Measurements from ENCODE around the gene BPI. TPM values are rescaled to one million over a fixed set of nuclear protein-coding genes. Genes with fewer than 3 reads are reported as not detected.
"Not testable (repeated sequence)": the region's sequence is repeated elsewhere in the genome, so short reads cannot be mapped to it uniquely, and the experiment has no call there.

Gene BPI
- total RNA-seq, 2 experiments from 2014 or later = not detected

GRCh38 chr20:38269040-38269439 is 34.9 kb upstream of the BPI start:
- Mint-ChIP-seq H3K4me3 (no peak overlapping the region), H3K36me3 (ENCODE audit: low read depth) (no peaks in the 10 kb centered on the region), H3K9me3 (no peaks in the 10 kb centered on the region), H3K27me3 (peaks cover 17% of the 10 kb centered on the region), H3K27ac (no peak overlapping the region), H3K4me1 (no peaks in the 10 kb centered on the region)
- CTCF ChIA-PET = no interaction called here
- no peak for DNase-seq
- POLR2A ChIA-PET = no interaction called here

- POLR2A ChIA-PET = no interaction called here
- Mint-ChIP-seq H3K27ac (no peak overlapping the region), H3K9me3 (no peaks in the 10 kb centered on the region), H3K4me3 (no peak overlapping the region), H3K36me3 (ENCODE audit: low read depth) (no peaks in the 10 kb centered on the region), H3K27me3 (peaks cover 16% of the 10 kb centered on the region), H3K4me1 (no peaks in the 10 kb centered on the region)
- DNase-seq = no peak
- CTCF ChIA-PET = no interaction called here
Measured at GRCh38 chr20:38269715-38270114, 34.2 kb upstream of the BPI start.

GRCh38 chr20:38270869-38271605 is 32.9 kb upstream of the BPI start:
- ChIA-PET CTCF (no interaction called here), POLR2A (no interaction called here)
- Mint-ChIP-seq H3K27me3 (peaks cover 9% of the 10 kb centered on the region), H3K4me3 (no peak overlapping the region), H3K9me3 (no peaks in the 10 kb centered on the region), H3K27ac (no peak overlapping the region), H3K36me3 (ENCODE audit: low read depth) (no peaks in the 10 kb centered on the region), H3K4me1 (no peaks in the 10 kb centered on the region)
- no peak for DNase-seq

- POLR2A ChIA-PET = no interaction called here
- no peak overlapping the region for H3K27ac Mint-ChIP-seq
- no peaks in the 10 kb centered on the region for H3K4me1 Mint-ChIP-seq
- no peaks in the 10 kb centered on the region for H3K9me3 Mint-ChIP-seq
- H3K36me3 Mint-ChIP-seq (ENCODE audit: low read depth) = no peaks in the 10 kb centered on the region
- H3K4me3 Mint-ChIP-seq = no peak overlapping the region
- CTCF ChIA-PET = no interaction called here
- no peak for DNase-seq
- H3K27me3 Mint-ChIP-seq = peaks cover 9% of the 10 kb centered on the region
Measured at GRCh38 chr20:38271608-38272120, 32.3 kb upstream of the BPI start.

- Mint-ChIP-seq H3K4me3 (no peak overlapping the region), H3K36me3 (ENCODE audit: low read depth) (no peaks in the 10 kb centered on the region)
- POLR2A ChIA-PET = no interaction called here
Measured at GRCh38 chr20:38272398-38272797, 31.6 kb upstream of the BPI start.

GRCh38 chr20:38272961-38273360 is 31.0 kb upstream of the BPI start:
- H3K27ac Mint-ChIP-seq = no peak overlapping the region
- no peaks in the 10 kb centered on the region for H3K4me1 Mint-ChIP-seq
- no peaks in the 10 kb centered on the region for H3K36me3 Mint-ChIP-seq (ENCODE audit: low read depth)
- H3K9me3 Mint-ChIP-seq = no peaks in the 10 kb centered on the region
- DNase-seq = no peak
- H3K4me3 Mint-ChIP-seq = no peak overlapping the region
- H3K27me3 Mint-ChIP-seq = peaks cover 9% of the 10 kb centered on the region
- POLR2A ChIA-PET = no interaction called here
- CTCF ChIA-PET = interaction anchor here (0.8 to 1.1 kb wide), 2 partner anchors 11 to 52 kb away, joined by 3 read pairs; no protein-coding TSS in a partner anchor

More at GRCh38 chr20:38272398-38272797, 31.6 kb upstream of the BPI start:
- no peaks in the 10 kb centered on the region for H3K9me3 Mint-ChIP-seq
- no peak for DNase-seq
- peaks cover 9% of the 10 kb centered on the region for H3K27me3 Mint-ChIP-seq
- no peaks in the 10 kb centered on the region for H3K4me1 Mint-ChIP-seq
- CTCF ChIA-PET = interaction anchor here (0.8 kb wide), 1 partner anchor 10 kb away, joined by 3 read pairs; no protein-coding TSS in a partner anchor
- no peak overlapping the region for H3K27ac Mint-ChIP-seq

GRCh38 chr20:38275815-38276550 is 28.0 kb upstream of the BPI start:
- CTCF ChIA-PET = interaction anchor here (1.1 kb wide), 1 partner anchor 55 kb away, joined by 3 read pairs; no protein-coding TSS in a partner anchor
- no peak for DNase-seq
- Mint-ChIP-seq H3K9me3 (no peaks in the 10 kb centered on the region), H3K4me3 (no peak overlapping the region), H3K4me1 (no peaks in the 10 kb centered on the region), H3K36me3 (ENCODE audit: low read depth) (no peaks in the 10 kb centered on the region), H3K27me3 (peaks cover 6% of the 10 kb centered on the region), H3K27ac (no peak overlapping the region)
- POLR2A ChIA-PET = interaction anchor here (0.7 kb wide), 1 partner anchor 478 kb away, joined by 3 read pairs; no protein-coding TSS in a partner anchor

- DNase-seq = no peak
- Mint-ChIP-seq H3K4me1 (no peaks in the 10 kb centered on the region), H3K4me3 (no peak overlapping the region), H3K36me3 (ENCODE audit: low read depth) (no peaks in the 10 kb centered on the region), H3K27ac (no peak overlapping the region), H3K27me3 (peaks cover 5% of the 10 kb centered on the region), H3K9me3 (no peaks in the 10 kb centered on the region)
- CTCF ChIA-PET = no interaction called here
- POLR2A ChIA-PET = no interaction called here
Measured at GRCh38 chr20:38277285-38277684, 26.7 kb upstream of the BPI start.

GRCh38 chr20:38277691-38278090 is 26.3 kb upstream of the BPI start:
- CTCF ChIA-PET = no interaction called here

GRCh38 chr20:38278131-38278530 is 25.8 kb upstream of the BPI start:
- Mint-ChIP-seq H3K36me3 (ENCODE audit: low read depth) (no peaks in the 10 kb centered on the region), H3K9me3 (no peaks in the 10 kb centered on the region), H3K4me1 (no peaks in the 10 kb centered on the region), H3K4me3 (no peak overlapping the region), H3K27me3 (peaks cover 2% of the 10 kb centered on the region), H3K27ac (no peak overlapping the region)
- ChIA-PET POLR2A (no interaction called here), CTCF (no interaction called here)
- no peak for DNase-seq

More at GRCh38 chr20:38277691-38278090, 26.3 kb upstream of the BPI start:
- H3K27me3 Mint-ChIP-seq = peaks cover 5% of the 10 kb centered on the region
- POLR2A ChIA-PET = no interaction called here
- DNase-seq = no peak
- no peak overlapping the region for H3K4me3 Mint-ChIP-seq
- no peaks in the 10 kb centered on the region for H3K36me3 Mint-ChIP-seq (ENCODE audit: low read depth)
- no peaks in the 10 kb centered on the region for H3K9me3 Mint-ChIP-seq
- no peaks in the 10 kb centered on the region for H3K4me1 Mint-ChIP-seq
- H3K27ac Mint-ChIP-seq = no peak overlapping the region

- Mint-ChIP-seq H3K9me3 (no peaks in the 10 kb centered on the region), H3K27me3 (peaks cover 2% of the 10 kb centered on the region), H3K27ac (no peak overlapping the region), H3K4me3 (no peak overlapping the region), H3K4me1 (no peaks in the 10 kb centered on the region), H3K36me3 (ENCODE audit: low read depth) (no peaks in the 10 kb centered on the region)
- DNase-seq = no peak
- POLR2A ChIA-PET = no interaction called here
- CTCF ChIA-PET = no interaction called here
Measured at GRCh38 chr20:38278763-38279162, 25.2 kb upstream of the BPI start.

GRCh38 chr20:38281176-38281915 is 22.6 kb upstream of the BPI start:
- H3K27ac Mint-ChIP-seq; DNase-seq; H3K27me3 Mint-ChIP-seq; H3K9me3 Mint-ChIP-seq; H3K4me1 Mint-ChIP-seq; POLR2A ChIA-PET; H3K36me3 Mint-ChIP-seq (ENCODE audit: low read depth); CTCF ChIA-PET; H3K4me3 Mint-ChIP-seq: not testable (repeated sequence)

- H3K4me1 Mint-ChIP-seq = no peaks in the 10 kb centered on the region
- ChIA-PET CTCF (no interaction called here), POLR2A (no interaction called here)
- no peak overlapping the region for H3K27ac Mint-ChIP-seq
- no peak overlapping the region for H3K4me3 Mint-ChIP-seq
- peaks cover 12% of the 10 kb centered on the region for H3K27me3 Mint-ChIP-seq
- no peaks in the 10 kb centered on the region for H3K36me3 Mint-ChIP-seq (ENCODE audit: low read depth)
- no peak for DNase-seq
- H3K9me3 Mint-ChIP-seq = no peaks in the 10 kb centered on the region
Measured at GRCh38 chr20:38283236-38283635, 20.7 kb upstream of the BPI start.
